SIG-M5 (cell line): ENCODE data around the gene TSPAN33.

ENCODE experiments used
- DNase-seq: peaks from one replicate; lab custom pipeline; 2025; lab: John Stamatoyannopoulos, UW

TSPAN33 gene

DNA sequence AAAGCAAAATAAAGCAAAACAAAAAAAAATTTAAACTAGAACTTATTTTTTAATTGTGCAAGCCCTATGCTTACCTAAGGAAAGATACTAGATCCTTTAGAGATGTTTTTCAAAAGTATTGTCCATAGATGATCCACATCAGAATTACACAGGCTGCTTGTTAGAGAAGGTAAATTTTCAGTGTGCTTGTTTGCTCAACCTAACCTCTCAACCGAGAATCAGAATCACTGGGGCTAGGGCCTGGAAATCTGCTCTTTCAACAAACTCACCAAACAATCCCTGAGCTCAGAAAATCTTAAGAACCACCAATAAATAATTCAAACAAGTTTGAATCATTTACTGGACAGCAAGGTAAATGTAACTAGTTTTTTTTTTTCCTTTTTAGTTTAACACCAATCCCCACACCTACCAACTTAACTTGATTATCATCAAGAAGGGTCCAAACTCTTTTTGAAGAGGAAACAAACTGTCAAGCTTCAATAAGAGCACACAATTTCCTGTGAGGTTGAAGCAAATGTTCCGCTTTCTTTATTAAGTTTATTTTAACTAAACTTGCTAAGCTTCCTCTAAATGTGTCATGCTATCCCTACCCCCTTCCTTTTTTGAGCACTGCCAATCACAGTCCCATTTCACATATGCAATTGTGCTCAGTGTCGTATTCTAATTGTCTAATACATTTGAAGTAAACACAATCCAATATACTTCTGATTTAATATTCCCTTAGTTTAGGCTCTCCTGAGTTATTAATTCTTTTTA, 7.4 kb upstream of the TSPAN33 start:
- peak; percentile 39 for DNase-seq

- DNase-seq: no peak
Observed at GRCh38 chr7:129143724-129144094, 798 bp upstream of the TSPAN33 start.

DNA sequence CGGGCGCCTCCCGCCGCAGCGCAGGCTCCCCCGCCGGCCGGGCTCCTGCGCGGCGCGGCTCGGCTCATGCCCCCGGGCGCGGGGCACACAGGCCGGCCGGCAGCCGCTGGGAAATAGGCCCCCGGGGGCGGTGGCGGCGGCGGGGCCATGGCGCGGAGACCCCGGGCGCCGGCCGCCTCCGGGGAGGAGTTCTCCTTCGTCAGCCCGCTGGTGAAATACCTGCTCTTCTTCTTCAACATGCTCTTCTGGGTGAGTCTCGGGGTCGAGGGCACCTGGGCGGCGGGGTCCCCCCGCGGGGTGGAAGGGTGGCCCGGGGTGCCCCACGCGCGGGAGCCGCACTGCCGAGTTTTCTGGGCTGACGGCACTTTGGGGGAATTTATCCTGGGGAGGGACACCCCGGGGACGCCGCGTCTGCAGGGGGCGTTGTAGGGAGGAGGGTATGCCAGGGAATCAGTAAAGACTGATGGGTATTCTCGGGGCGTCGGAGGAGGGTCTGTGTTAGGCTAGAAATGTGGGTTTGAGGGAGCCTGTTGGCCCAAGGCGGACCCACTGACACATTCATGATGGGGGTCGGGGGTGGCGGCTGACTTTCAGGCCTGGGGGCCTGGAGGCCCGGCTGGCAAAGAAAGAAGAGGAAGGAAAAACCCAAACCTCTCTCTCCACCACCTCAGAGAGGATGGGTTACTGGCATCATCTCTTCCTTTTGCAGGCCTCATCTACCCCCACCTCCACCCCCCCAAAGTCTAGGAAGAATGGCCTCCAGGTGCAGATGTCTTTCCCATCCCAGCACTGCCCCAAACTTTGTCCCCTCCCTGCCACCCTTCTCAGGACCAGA, 544 bp downstream of the TSPAN33 start:
- DNase-seq: no peak

GRCh38 chr7:129146237-129146979, 1.9 kb downstream of the TSPAN33 start:
- DNase-seq: no peak

- no peak for DNase-seq
Observed at GRCh38 chr7:129147731-129148130, 3.2 kb downstream of the TSPAN33 start.

DNA sequence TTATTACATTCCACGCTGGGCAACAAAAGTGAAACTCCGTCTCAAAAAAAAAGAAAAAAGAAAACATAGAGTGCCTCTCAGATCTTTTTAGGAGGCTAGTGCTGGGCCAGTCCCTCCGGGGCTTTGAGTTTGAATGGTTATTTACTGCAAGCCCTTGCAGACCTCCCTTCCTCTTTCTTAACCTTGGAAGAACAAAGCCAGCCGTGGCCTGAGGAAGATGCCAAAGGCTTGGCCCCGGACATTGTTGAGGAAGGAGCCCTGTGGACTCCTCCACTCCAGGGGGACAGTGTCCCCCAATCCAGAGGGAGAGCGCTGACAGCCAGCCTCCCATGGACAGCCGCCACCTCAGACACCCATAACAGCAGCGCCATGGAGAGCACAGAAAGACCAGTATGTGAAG, 5.0 kb downstream of the TSPAN33 start:
- no peak for DNase-seq

DNA sequence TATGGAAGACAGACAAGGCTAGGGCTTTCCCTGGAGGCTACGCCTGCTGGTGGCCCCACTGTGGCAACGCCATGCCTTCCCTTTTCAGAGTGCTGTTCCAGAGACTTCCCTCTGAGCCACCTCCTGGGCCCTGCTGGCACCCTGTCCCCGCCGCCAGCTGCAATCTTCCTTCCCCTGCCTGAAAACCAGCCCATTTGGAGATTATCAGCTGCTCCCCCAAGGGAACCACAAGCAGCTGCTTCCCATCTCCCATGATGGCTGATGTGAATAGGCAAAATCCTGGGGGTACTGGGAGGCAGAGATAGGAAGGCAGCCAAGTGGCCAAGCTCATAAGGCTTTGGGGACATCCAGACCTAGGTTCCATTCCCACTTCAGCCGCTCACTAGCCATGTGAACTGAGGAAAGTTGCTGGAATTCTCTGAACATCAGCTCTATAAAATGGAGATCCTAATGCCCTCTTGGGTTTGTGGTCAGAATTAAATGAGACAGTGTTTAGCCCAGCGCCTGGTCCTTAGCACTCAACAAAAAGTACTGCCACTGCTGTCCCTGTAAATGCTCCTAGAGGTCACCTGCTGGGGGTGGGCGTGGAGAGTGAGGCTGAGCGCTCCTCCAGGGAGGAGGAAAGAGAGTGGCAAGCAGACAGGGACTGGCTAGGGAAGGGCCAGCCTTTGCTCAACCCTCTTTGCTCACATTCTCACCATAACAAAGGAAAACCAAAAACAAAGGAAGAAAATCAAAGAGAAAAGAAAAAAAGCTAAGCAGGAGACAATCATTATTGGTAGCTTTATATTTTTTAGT, 5.9 kb downstream of the TSPAN33 start:
- no peak for DNase-seq

DNA sequence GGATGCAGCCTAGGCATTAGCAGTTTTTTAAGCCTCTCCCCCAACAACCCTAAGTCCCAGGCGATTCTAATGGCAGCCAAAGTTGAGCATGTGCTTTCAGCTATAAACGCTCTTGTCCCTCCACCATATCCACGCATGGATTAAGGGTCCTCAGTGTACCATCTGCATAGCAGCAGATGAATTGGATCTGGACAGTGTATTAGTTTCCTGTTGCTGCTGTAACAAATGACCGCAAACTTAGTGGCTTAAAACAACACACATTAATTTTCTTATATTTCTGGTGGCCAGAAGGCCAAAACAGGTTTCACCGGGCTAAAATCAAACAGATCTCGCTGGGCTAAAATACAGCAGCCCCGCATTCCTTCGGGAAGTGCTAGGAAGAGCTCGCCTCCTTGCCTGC, 13.1 kb downstream of the TSPAN33 start:
- DNase-seq: no peak

- DNase-seq: no peak
Observed at GRCh38 chr7:129159539-129159938, 15.0 kb downstream of the TSPAN33 start.

DNA sequence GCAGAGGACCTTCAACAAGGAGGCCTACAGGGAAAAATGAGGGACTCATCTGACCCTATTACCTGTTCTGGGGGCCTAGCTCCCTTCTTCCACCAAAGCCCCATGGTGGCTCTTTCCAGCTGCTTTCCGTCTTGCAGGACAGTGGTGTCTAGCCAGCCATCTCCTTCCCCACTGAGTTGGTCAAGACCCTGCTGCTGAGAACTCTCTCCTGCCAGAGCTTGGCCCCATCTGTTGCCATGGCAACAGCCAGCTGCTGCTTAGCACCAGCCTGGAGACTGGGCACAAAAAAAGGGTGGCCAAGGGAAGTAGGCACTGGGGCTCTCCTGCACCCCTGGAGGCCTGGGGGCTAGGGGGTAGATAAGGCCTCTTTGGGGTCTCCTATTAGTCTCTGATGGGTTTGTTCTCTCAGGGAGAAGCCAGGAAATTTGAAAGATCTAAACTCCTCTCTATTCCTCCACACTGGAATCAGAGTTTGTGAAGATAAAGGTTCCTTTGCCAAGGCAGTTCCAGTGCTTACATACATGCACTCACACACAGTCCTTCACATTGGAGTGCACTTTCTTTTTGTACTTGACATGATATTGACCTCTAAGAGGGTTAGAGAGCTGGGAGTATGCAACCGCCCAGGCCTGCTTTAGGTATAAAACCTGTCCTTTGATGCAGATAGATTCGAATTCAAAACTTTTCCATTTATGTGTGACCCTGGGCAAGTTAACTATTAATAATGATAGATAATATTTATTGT, 15.8 kb downstream of the TSPAN33 start:
- DNase-seq: no peak

- DNase-seq: no peak
Observed at GRCh38 chr7:129161524-129162225, 17.2 kb downstream of the TSPAN33 start.

GRCh38 chr7:129162732-129163131, 18.2 kb downstream of the TSPAN33 start:
- no peak for DNase-seq

- no peak for DNase-seq
Observed at GRCh38 chr7:129163875-129164544, 19.5 kb downstream of the TSPAN33 start.

DNA sequence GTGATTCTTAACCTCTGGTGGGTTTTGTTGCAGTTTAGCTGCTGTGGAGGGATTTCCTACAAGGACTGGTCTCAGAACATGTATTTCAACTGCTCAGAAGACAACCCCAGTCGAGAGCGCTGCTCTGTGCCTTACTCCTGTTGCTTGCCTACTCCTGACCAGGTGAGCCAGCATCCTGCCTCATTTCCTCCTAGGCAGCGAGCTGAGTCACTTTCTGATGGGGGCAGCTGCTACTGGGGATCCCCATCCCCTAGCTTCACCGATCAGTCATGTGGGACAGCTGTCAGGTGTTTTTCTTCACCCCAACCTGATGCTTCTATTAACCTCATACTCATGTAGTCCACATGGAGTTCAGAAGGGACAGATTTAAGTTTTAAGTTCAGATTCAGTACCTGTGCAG, 22.2 kb downstream of the TSPAN33 start:
- no peak for DNase-seq

DNA sequence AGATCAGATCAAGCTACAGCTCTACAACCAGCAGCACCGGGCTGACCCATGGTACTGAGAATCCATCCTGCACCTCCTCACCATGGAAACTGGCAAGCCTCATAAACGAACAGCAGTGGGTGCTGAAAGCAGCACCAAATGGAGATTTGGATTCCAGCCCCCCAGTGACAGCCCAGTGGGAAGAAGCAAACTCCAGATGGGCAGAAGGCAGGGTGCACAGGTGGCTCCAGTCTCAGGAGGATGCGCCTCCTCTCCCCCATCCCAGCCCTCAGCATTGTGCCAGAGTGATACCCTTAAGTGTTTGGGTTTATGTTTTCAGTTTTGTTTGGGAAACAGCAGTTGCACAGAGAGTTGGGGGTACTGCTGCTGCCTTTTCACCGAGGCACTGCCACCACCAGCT, 23.3 kb downstream of the TSPAN33 start:
- DNase-seq: no peak

GRCh38 chr7:129168231-129169021, 23.9 kb downstream of the TSPAN33 start:
- DNase-seq: no peak

GRCh38 chr7:129169171-129169671, 24.7 kb downstream of the TSPAN33 start:
- DNase-seq: no peak

GRCh38 chr7:129169686-129170440, 25.4 kb downstream of the TSPAN33 start:
- DNase-seq: no peak
